K562 (cell line): ENCODE results near the gene TTC9C. TPM values are rescaled to one million over a fixed set of nuclear protein-coding genes. Genes with fewer than 3 reads are reported as not detected.

Experiments used
- CTCF ChIP-seq, 3 experiments: IDR thresholded peaks in 2 of 3; conservative IDR thresholded peaks in 1 of 3; 2 replicates each; pipeline ENCODE4 v1.5.1; 2011 to 2012; ENCODE audit warnings: low read length in 3 of 3, mild to moderate bottlenecking in 3 of 3, control low read depth in 2 of 3, improper control_type of control experiment in 1 of 3, inconsistent platforms in 1 of 3, low read depth in 1 of 3, mixed read lengths in 1 of 3, moderate library complexity in 1 of 3; ENCODE audit not compliant: insufficient read depth in 2 of 3
- HEY1 ChIP-seq: fragments of 250-450 bp; sonication (Bioruptor Pico); IDR thresholded peaks from 2 replicates; pipeline ENCODE4 v1.5.0; 2020; ENCODE audit warnings: mild to moderate bottlenecking, moderate library complexity, borderline replicate concordance
- KAT8 ChIP-seq: fragments of 450-650 bp; IDR thresholded peaks from 2 replicates; pipeline ENCODE4 v1.6.1; 2016; ENCODE audit warnings: low read depth, mild to moderate bottlenecking
- KDM5B ChIP-seq: fragments of 200-600 bp; sonication (generic); IDR thresholded peaks from 2 replicates; pipeline ENCODE4 v1.6.1; 2012; ENCODE audit warnings: low read depth, mild to moderate bottlenecking, moderate library complexity, low read length, control low read depth, inconsistent platforms; ENCODE audit not compliant: insufficient replicate concordance
- MAZ ChIP-seq, 2 experiments: fragments of 450-650 bp in 1 of 2; sonication (generic) in 1 of 2; formaldehyde crosslinking; IDR thresholded peaks in 1 of 2; conservative IDR thresholded peaks in 1 of 2; 2 replicates each; pipeline versions ENCODE4 v1.4.0 to v1.5.0; 2020; ENCODE audit warnings: mild to moderate bottlenecking in 1 of 2, missing genetic modification reagents in 1 of 2
- MLX ChIP-seq, 2 experiments: fragments of 450-650 bp in 1 of 2; sonication (generic) in 1 of 2; formaldehyde crosslinking; conservative IDR thresholded peaks; 2 replicates each; pipeline versions ENCODE4 v1.4.0 to v1.8.1; 2020 to 2022; ENCODE audit warnings: mild to moderate bottlenecking in 1 of 2, missing genetic modification reagents in 1 of 2
- PRDM10 ChIP-seq: fragments of 450-650 bp; IDR thresholded peaks from 2 replicates; pipeline ENCODE4 v1.6.1; 2018; ENCODE audit not compliant: partially characterized antibody
- RBM25 ChIP-seq: fragments of 200-400 bp; formaldehyde crosslinking; IDR thresholded peaks from 2 replicates; pipeline ENCODE4 v1.6.1; 2018; ENCODE audit warnings: low read length, low read depth, moderate library complexity; ENCODE audit not compliant: severe bottlenecking
- RFX5 ChIP-seq: IDR thresholded peaks from 2 replicates; pipeline ENCODE4 v1.6.1; 2011; ENCODE audit warnings: low read depth, mild to moderate bottlenecking, improper control_type of control experiment, low read length
- SREBF2 ChIP-seq: sonication (generic); formaldehyde crosslinking; IDR thresholded peaks from 2 replicates; pipeline ENCODE4 v1.4.0; 2020; ENCODE audit warnings: mild to moderate bottlenecking, missing genetic modification reagents
- TBP ChIP-seq: optimal IDR thresholded peaks from 2 replicates; pipeline ENCODE3; 2011; ENCODE audit warnings: low read depth, low read length, improper control_type of control experiment
- TOE1 ChIP-seq, 2 experiments: fragments of 450-650 bp in 1 of 2; sonication (generic) in 1 of 2; formaldehyde crosslinking in 1 of 2; IDR thresholded peaks; 2 replicates each; pipeline versions ENCODE4 v1.7.1 to v1.8.0; 2016 to 2022; ENCODE audit warnings: borderline replicate concordance in 2 of 2, mild to moderate bottlenecking in 2 of 2, antibody characterized with exemption in 1 of 2, inconsistent platforms in 1 of 2, low read depth in 1 of 2, missing genetic modification reagents in 1 of 2, moderate library complexity in 1 of 2
- USF2 ChIP-seq: sonication (generic); formaldehyde crosslinking; IDR thresholded peaks from 2 replicates; pipeline ENCODE4 v1.5.0; 2020; ENCODE audit warnings: missing genetic modification reagents
- ZNF165 ChIP-seq: fragments of 250-450 bp; sonication (Bioruptor Pico); IDR thresholded peaks from 2 replicates; pipeline ENCODE4 v1.4.0; 2020; ENCODE audit warnings: borderline replicate concordance
- ZNF263 ChIP-seq: sonication (generic); formaldehyde crosslinking; IDR thresholded peaks from 2 replicates; pipeline ENCODE4 v1.8.0; 2022; ENCODE audit warnings: mild to moderate bottlenecking, missing genetic modification reagents, borderline replicate concordance
- ZNF449 ChIP-seq: fragments of 250-450 bp; sonication (Bioruptor Pico); IDR thresholded peaks from 2 replicates; pipeline ENCODE4 v1.8.0; 2022; ENCODE audit warnings: moderate library complexity, mild to moderate bottlenecking, inconsistent platforms
- polyA plus RNA-seq, 8 experiments: library from polyadenylated mRNA; depleted of rRNA in 4 of 8; stranded (reverse) in 5 of 8; unstranded in 3 of 8; fragments of >200 nt; fragmentation: Nextera tagmentation in 2 of 8; fragmentation: Illumina TruSeq in 1 of 8; extraction: Ambion mirVana in 2 of 8; extraction: Trizol in 1 of 8; gene quantifications; 2 replicates each; pipeline versions ENCODE4 v1.2.1 to v1.2.3, GENCODE V29; 2011 to 2014; ENCODE audit warnings: inconsistent platforms in 1 of 8, missing spikeins in 1 of 8
- total RNA-seq, 7 experiments: library from RNA; depleted of rRNA in 6 of 7; stranded (reverse); fragments of >200 nt in 6 of 7; fragmentation: Illumina TruSeq in 2 of 7; extraction: Trizol in 2 of 7; gene quantifications; 2 replicates each; pipeline versions ENCODE4 v1.2.1 to v1.2.3, GENCODE V29; 2011 to 2021; ENCODE audit warnings: low replicate concordance in 1 of 7

Gene TTC9C
- total and polyA plus RNA-seq, 9 of the 15 experiments (the other 6 are each of a cell fraction or from before 2014, with no cell fraction given), result 32.8 to 59.0 (median 37.1) TPM

- peak in 1 of 2 experiments; percentile 17; a peak in 1 of 4 replicates for TF ChIP-seq MLX (CRISPR knock-in tag; conservative IDR thresholded peaks at IDR 0.05)
- TF ChIP-seq RFX5, result no peak
- TF ChIP-seq ZNF165 (CRISPR knock-in tag), result no peak
- TF ChIP-seq HEY1 (CRISPR knock-in tag), result no peak
- peak; percentile 24; the same call in 1 of the 2 replicates for TF ChIP-seq ZNF263 (CRISPR knock-in tag)
- TF ChIP-seq CTCF (IDR thresholded peaks at IDR 0.05 in 2 of 3, conservative IDR thresholded peaks at IDR 0.05 in 1 of 3; ENCODE audit: insufficient read depth in 2 of 3, low read depth in 1 of 3, low read length in 3 of 3), result no peak; a peak in 1 of 6 replicates
- peak; percentile 94 for TF ChIP-seq USF2 (CRISPR knock-in tag)
- TF ChIP-seq MAZ (CRISPR knock-in tag; conservative IDR thresholded peaks at IDR 0.05 in 1 of 2, IDR thresholded peaks at IDR 0.05 in 1 of 2), result peak; percentile 99
- peak; percentile 43 for TF ChIP-seq TBP
- peak; percentile 52 for TF ChIP-seq PRDM10
- TF ChIP-seq ZNF449 (CRISPR knock-in tag), result no peak
- TF ChIP-seq KDM5B, result peak; percentile 44
- TF ChIP-seq TOE1 (IDR thresholded peaks at IDR 0.05; ENCODE audit: borderline replicate concordance), result peak; percentile 99
- no peak for TF ChIP-seq TOE1 (CRISPR knock-in tag; IDR thresholded peaks at IDR 0.05; ENCODE audit: borderline replicate concordance, low read depth)
- no peak for TF ChIP-seq SREBF2 (CRISPR knock-in tag)
- TF ChIP-seq KAT8, result no peak
- TF ChIP-seq RBM25, result peak; percentile 95
These were observed 43.1 kb downstream of the TTC9C start, which contains the start of gene TAF6L (continued) for GRCh38 chr11:62771144-62772021.
